ENCODE data around the gene RNF19B.

RNF19B gene

DNA sequence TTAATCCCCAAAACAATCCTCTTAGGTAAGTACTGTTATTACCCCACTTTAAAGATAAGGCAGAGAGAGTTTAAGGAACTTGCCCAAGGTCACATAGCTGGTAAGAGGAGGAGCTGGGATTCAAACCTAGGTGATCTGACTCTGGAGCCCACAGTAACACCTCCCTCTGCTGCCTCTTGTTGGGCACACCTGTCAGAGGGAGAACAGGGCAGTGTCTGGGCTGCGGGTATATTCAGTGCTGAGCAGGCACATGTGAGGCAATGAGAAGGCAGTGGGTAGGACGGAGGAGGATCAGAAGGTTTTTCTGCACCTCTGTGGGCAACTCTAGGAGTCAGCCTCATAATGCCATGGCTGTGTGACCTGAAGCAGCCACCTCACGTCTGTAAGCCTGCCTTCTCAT lies 76.5 kb downstream of the RNF19B start:
- TF ChIP-seq SPI1 (IDR thresholded peaks at IDR 0.05; ENCODE audit: borderline replicate concordance, low read depth), result no peak
- TF ChIP-seq, protein P1, sequence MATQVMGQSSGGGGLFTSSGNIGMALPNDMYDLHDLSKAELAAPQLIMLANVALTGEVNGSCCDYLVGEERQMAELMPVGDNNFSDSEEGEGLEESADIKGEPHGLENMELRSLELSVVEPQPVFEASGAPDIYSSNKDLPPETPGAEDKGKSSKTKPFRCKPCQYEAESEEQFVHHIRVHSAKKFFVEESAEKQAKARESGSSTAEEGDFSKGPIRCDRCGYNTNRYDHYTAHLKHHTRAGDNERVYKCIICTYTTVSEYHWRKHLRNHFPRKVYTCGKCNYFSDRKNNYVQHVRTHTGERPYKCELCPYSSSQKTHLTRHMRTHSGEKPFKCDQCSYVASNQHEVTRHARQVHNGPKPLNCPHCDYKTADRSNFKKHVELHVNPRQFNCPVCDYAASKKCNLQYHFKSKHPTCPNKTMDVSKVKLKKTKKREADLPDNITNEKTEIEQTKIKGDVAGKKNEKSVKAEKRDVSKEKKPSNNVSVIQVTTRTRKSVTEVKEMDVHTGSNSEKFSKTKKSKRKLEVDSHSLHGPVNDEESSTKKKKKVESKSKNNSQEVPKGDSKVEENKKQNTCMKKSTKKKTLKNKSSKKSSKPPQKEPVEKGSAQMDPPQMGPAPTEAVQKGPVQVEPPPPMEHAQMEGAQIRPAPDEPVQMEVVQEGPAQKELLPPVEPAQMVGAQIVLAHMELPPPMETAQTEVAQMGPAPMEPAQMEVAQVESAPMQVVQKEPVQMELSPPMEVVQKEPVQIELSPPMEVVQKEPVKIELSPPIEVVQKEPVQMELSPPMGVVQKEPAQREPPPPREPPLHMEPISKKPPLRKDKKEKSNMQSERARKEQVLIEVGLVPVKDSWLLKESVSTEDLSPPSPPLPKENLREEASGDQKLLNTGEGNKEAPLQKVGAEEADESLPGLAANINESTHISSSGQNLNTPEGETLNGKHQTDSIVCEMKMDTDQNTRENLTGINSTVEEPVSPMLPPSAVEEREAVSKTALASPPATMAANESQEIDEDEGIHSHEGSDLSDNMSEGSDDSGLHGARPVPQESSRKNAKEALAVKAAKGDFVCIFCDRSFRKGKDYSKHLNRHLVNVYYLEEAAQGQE (IDR thresholded peaks at IDR 0.05; ENCODE audit: insufficient replicate concordance, low read depth), result no peak
- TF ChIP-seq POLR2AphosphoS5 (IDR thresholded peaks at IDR 0.05; ENCODE audit: low read depth), result no peak
- TF ChIP-seq, protein P2, sequence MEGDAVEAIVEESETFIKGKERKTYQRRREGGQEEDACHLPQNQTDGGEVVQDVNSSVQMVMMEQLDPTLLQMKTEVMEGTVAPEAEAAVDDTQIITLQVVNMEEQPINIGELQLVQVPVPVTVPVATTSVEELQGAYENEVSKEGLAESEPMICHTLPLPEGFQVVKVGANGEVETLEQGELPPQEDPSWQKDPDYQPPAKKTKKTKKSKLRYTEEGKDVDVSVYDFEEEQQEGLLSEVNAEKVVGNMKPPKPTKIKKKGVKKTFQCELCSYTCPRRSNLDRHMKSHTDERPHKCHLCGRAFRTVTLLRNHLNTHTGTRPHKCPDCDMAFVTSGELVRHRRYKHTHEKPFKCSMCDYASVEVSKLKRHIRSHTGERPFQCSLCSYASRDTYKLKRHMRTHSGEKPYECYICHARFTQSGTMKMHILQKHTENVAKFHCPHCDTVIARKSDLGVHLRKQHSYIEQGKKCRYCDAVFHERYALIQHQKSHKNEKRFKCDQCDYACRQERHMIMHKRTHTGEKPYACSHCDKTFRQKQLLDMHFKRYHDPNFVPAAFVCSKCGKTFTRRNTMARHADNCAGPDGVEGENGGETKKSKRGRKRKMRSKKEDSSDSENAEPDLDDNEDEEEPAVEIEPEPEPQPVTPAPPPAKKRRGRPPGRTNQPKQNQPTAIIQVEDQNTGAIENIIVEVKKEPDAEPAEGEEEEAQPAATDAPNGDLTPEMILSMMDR (IDR thresholded peaks at IDR 0.05; ENCODE audit: insufficient read depth, low read length), result no peak
- TF ChIP-seq GABPA (IDR thresholded peaks at IDR 0.05; ENCODE audit: low read depth), result no peak
- H3K27me3 ChIP-seq (ENCODE audit: insufficient read depth, poor library complexity, severe bottlenecking), result peaks cover 43% of the 10 kb centered on the region
- no peak overlapping the region for H3K27ac ChIP-seq (replicated peaks)
- DNase-seq (ENCODE audit: low read depth in 1 of 2, low spot score in 1 of 2), result no peak
- no peak overlapping the region for H3K4me3 ChIP-seq (replicated peaks; ENCODE audit: insufficient read depth, low read length)

DNA sequence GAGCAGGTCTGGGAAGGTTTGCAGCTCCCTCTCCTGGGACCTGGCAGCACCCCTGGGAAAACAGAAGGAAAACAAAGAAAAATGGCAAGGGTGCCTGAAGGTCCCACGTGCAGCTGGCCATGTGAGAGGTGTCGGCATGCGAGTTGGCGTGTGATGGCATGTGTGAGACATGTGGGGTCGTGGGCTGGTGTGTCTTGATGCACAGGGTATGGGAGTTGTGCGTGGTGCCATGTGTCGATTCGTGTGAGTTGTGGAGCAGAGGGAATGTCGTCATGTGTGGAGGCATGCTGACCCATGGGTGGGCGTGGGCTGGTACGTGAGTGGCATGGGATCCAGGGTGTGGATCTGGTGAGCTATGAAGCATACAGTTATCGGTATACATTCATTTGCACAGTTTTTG lies 77.0 kb downstream of the RNF19B start:
- Histone ChIP-seq H3K27ac (replicated peaks) (no peak overlapping the region), H3K4me3 (replicated peaks; ENCODE audit: insufficient read depth, low read length) (no peak overlapping the region), H3K27me3 (ENCODE audit: insufficient read depth, poor library complexity, severe bottlenecking) (peaks cover 40% of the 10 kb centered on the region)
- no peak for DNase-seq (ENCODE audit: low read depth in 1 of 2, low spot score in 1 of 2)
- TF ChIP-seq SPI1 (IDR thresholded peaks at IDR 0.05; ENCODE audit: borderline replicate concordance, low read depth) (no peak), GABPA (IDR thresholded peaks at IDR 0.05; ENCODE audit: low read depth) (no peak), POLR2AphosphoS5 (IDR thresholded peaks at IDR 0.05; ENCODE audit: low read depth) (no peak)
- TF ChIP-seq, protein P2 (IDR thresholded peaks at IDR 0.05; ENCODE audit: insufficient read depth, low read length), result no peak
- TF ChIP-seq, protein P1 (IDR thresholded peaks at IDR 0.05; ENCODE audit: insufficient replicate concordance, low read depth), result no peak

DNA sequence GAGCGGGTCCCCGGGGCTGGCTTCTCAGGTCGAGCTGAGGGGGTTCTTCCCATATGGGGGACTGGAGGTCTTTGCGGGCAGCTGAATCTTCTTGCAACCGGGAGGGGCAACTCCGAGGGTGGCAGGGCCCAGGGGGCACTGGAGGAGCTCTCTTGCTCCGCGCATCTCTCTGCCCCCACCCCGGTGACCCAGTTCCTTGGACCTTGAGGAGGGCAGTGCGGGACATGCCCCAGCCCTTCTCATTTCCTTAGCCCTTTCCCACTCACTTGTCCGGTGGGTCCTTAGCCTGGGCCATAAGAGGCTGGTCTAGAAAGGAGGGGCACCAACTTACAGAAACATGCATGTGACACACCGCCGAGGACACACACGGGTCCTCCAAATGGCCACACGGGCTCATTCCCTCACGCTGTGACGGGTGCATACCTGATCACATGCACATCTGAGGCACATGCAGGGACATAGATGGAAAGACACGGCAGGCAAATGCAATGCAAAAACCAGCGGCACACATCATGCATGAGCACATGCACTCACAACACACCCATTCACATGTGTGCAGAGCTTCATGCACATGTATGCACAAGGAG lies 77.7 kb downstream of the RNF19B start:
- no peak for DNase-seq (ENCODE audit: low read depth in 1 of 2, low spot score in 1 of 2)
- Histone ChIP-seq H3K4me3 (replicated peaks; ENCODE audit: insufficient read depth, low read length) (no peak overlapping the region), H3K27ac (replicated peaks) (no peak overlapping the region), H3K27me3 (ENCODE audit: insufficient read depth, poor library complexity, severe bottlenecking) (peaks cover 33% of the 10 kb centered on the region)
- TF ChIP-seq, protein P2 (IDR thresholded peaks at IDR 0.05; ENCODE audit: insufficient read depth, low read length), result no peak
- TF ChIP-seq SPI1 (IDR thresholded peaks at IDR 0.05; ENCODE audit: borderline replicate concordance, low read depth) (no peak), POLR2AphosphoS5 (IDR thresholded peaks at IDR 0.05; ENCODE audit: low read depth) (no peak), GABPA (IDR thresholded peaks at IDR 0.05; ENCODE audit: low read depth) (no peak)
- TF ChIP-seq, protein P1 (IDR thresholded peaks at IDR 0.05; ENCODE audit: insufficient replicate concordance, low read depth), result no peak

All from HL-60 (cell line).